WTC11 (cell line): ENCODE results near the gene FMNL1. TPM values are rescaled to one million over a fixed set of nuclear protein-coding genes. Genes with fewer than 3 reads are reported as not detected.

Experiments used
- ATAC-seq: fragments of 200-7000 bp; cut with Tn5 transposase; 2 replicates; pipeline ENCODE4 v1.10.0; 2021; ENCODE audit warnings: mild to moderate bottlenecking, moderate library complexity
- CTCF ChIA-PET: fragments of 300-600 bp; sonication (Branson Sonifier 250); formaldehyde crosslinking; loops from one replicate; lab custom pipeline; 2021; ENCODE audit warnings: antibody characterized with exemption; lab: Charles Lee
- POLR2A ChIA-PET: fragments of 350-600 bp; sonication (Branson Sonifier 250); formaldehyde crosslinking; loops from one replicate; lab custom pipeline; 2021; ENCODE audit warnings: antibody characterized with exemption; lab: Charles Lee
- DNase-seq: peaks from one replicate; pipeline ENCODE4 v3.0.0; 2021; ENCODE audit warnings: low spot score
- H3K27ac Mint-ChIP-seq: 2 replicates; pipeline ENCODE4 v1.8.0; 2021; ENCODE audit warnings: mixed read lengths
- H3K27me3 Mint-ChIP-seq: 2 replicates; pipeline ENCODE4 v1.8.0; 2021; ENCODE audit warnings: low read depth, mild to moderate bottlenecking, moderate library complexity, mixed read lengths
- H3K36me3 Mint-ChIP-seq: 2 replicates; pipeline ENCODE4 v1.8.0; 2021; ENCODE audit warnings: mixed read lengths
- H3K4me1 Mint-ChIP-seq: 2 replicates; pipeline ENCODE4 v1.8.0; 2022; ENCODE audit warnings: mixed read lengths
- H3K4me3 Mint-ChIP-seq: 2 replicates; pipeline ENCODE4 v1.8.0; 2021; ENCODE audit warnings: mild to moderate bottlenecking, moderate library complexity, mixed read lengths
- H3K9me3 Mint-ChIP-seq: 2 replicates; pipeline ENCODE4 v1.8.0; 2021; ENCODE audit warnings: mixed read lengths
- E2F5 ChIP-seq: sonication (generic); formaldehyde crosslinking; IDR thresholded peaks from 2 replicates; pipeline ENCODE4 v1.8.1; 2022; ENCODE audit warnings: mild to moderate bottlenecking, moderate library complexity, missing genetic modification reagents
- ETV6 ChIP-seq: sonication (generic); formaldehyde crosslinking; IDR thresholded peaks from 2 replicates; pipeline ENCODE4 v1.8.1; 2022; ENCODE audit warnings: mild to moderate bottlenecking, missing genetic modification reagents
- GABPB1 ChIP-seq: sonication (generic); formaldehyde crosslinking; IDR thresholded peaks from 2 replicates; pipeline ENCODE4 v1.8.1; 2023; ENCODE audit warnings: mild to moderate bottlenecking, missing genetic modification reagents
- MAX ChIP-seq: sonication (generic); formaldehyde crosslinking; IDR thresholded peaks from 2 replicates; pipeline ENCODE4 v1.8.0; 2022; ENCODE audit warnings: mild to moderate bottlenecking, missing genetic modification reagents
- MXD4 ChIP-seq: fragments of 250-450 bp; sonication (Bioruptor Pico); IDR thresholded peaks from 2 replicates; pipeline ENCODE4 v1.8.0; 2021; ENCODE audit warnings: mild to moderate bottlenecking, moderate library complexity, borderline replicate concordance
- NFATC4 ChIP-seq: fragments of 250-450 bp; sonication (Bioruptor Pico); IDR thresholded peaks from 2 replicates; pipeline ENCODE4 v1.9.0; 2021; ENCODE audit warnings: mild to moderate bottlenecking
- PRDM15 ChIP-seq: sonication (generic); formaldehyde crosslinking; IDR thresholded peaks from 2 replicates; pipeline ENCODE4 v1.8.0; 2022; ENCODE audit warnings: missing genetic modification reagents
- RORB ChIP-seq: fragments of 250-450 bp; sonication (Bioruptor Pico); IDR thresholded peaks from 2 replicates; pipeline ENCODE4 v1.9.0; 2021; ENCODE audit warnings: mild to moderate bottlenecking
- SMAD4 ChIP-seq: sonication (generic); formaldehyde crosslinking; IDR thresholded peaks from 2 replicates; pipeline ENCODE4 v1.8.0; 2022; ENCODE audit warnings: mild to moderate bottlenecking, missing genetic modification reagents
- ZNF281 ChIP-seq: sonication (generic); formaldehyde crosslinking; IDR thresholded peaks from 2 replicates; pipeline ENCODE4 v1.8.0; 2023; ENCODE audit warnings: mild to moderate bottlenecking, missing genetic modification reagents
- ZNF416 ChIP-seq: fragments of 250-450 bp; sonication (Bioruptor Pico); IDR thresholded peaks from 2 replicates; pipeline ENCODE4 v1.9.0; 2021; ENCODE audit warnings: mild to moderate bottlenecking, inconsistent platforms
- ZNF425 ChIP-seq: fragments of 250-450 bp; sonication (Bioruptor Pico); conservative IDR thresholded peaks from 2 replicates; pipeline ENCODE4 v1.9.0; 2021; ENCODE audit warnings: mild to moderate bottlenecking
- total RNA-seq: library from RNA; stranded (reverse); gene quantifications from 3 replicates; pipeline ENCODE4 v1.2.3, GENCODE V29; 2021

Gene FMNL1
- total RNA-seq, 1 experiment from 2014 or later: 5.3 TPM

- no peak overlapping the region for H3K4me3 Mint-ChIP-seq
Measured at GRCh38 chr17:45228763-45229539, 7.3 kb downstream of the FMNL1 start.

GRCh38 chr17:45229681-45230409 lies 8.2 kb downstream of the FMNL1 start:
- Mint-ChIP-seq H3K36me3 (no peaks in the 10 kb centered on the region), H3K4me1 (peaks cover 20% of the 10 kb centered on the region), H3K9me3 (no peaks in the 10 kb centered on the region), H3K27ac (no peak overlapping the region), H3K27me3 (peaks cover 22% of the 10 kb centered on the region), H3K4me3 (no peak overlapping the region)
- POLR2A ChIA-PET: interaction anchor here (1.2 kb wide), 1 partner anchor 18 kb away, joined by 4 read pairs; no protein-coding TSS in a partner anchor
- CTCF ChIA-PET: interaction anchor here (0.6 to 9.8 kb wide), 15 partner anchors 8 to 196 kb away, joined by 3 to 179 read pairs (median 11); partner anchors contain the start of genes ACBD4, FMNL1 and MAP3K14
- DNase-seq (no peak), ATAC-seq (no peak)
- TF ChIP-seq RORB (CRISPR knock-in tag) (no peak), SMAD4 (CRISPR knock-in tag) (no peak)

More at GRCh38 chr17:45228763-45229539, 7.3 kb downstream of the FMNL1 start:
- ChIA-PET POLR2A (interaction anchor here (1.2 to 1.3 kb wide), 2 partner anchors 19 to 156 kb away, joined by 3 to 4 read pairs; no protein-coding TSS in a partner anchor), CTCF (interaction anchor here (0.8 to 9.8 kb wide), 13 partner anchors 12 to 161 kb away, joined by 3 to 179 read pairs (median 6); partner anchors contain the start of genes ACBD4 and MAP3K14)
- no peaks in the 10 kb centered on the region for H3K36me3 Mint-ChIP-seq
- H3K27ac Mint-ChIP-seq: no peak overlapping the region
- TF ChIP-seq MAX (CRISPR knock-in tag) (0 out of 2 replicates have a peak, but pooled peaks have one; percentile 16), GABPB1 (CRISPR knock-in tag) (peak; percentile 90), ZNF416 (CRISPR knock-in tag) (no peak), ZNF281 (no peak)
- H3K27me3 Mint-ChIP-seq: peaks cover 26% of the 10 kb centered on the region
- ATAC-seq (peak; percentile 27), DNase-seq (peak; percentile 59)
- H3K9me3 Mint-ChIP-seq: no peaks in the 10 kb centered on the region
- H3K4me1 Mint-ChIP-seq: peaks cover 20% of the 10 kb centered on the region

GRCh38 chr17:45230410-45230786 lies 8.7 kb downstream of the FMNL1 start:
- Mint-ChIP-seq H3K4me1 (peaks cover 20% of the 10 kb centered on the region), H3K36me3 (no peaks in the 10 kb centered on the region), H3K27ac (no peak overlapping the region), H3K27me3 (peaks cover 25% of the 10 kb centered on the region), H3K9me3 (no peaks in the 10 kb centered on the region), H3K4me3 (no peak overlapping the region)
- no peak for DNase-seq
- CTCF ChIA-PET: interaction anchor here (0.6 to 9.8 kb wide), 15 partner anchors 8 to 195 kb away, joined by 3 to 179 read pairs (median 9); partner anchors contain the start of genes ACBD4, FMNL1, HEXIM1 and MAP3K14
- POLR2A ChIA-PET: no interaction called here
- no peak for ATAC-seq
- no peak for TF ChIP-seq ZNF425
- no peak for TF ChIP-seq SMAD4 (CRISPR knock-in tag)
- TF ChIP-seq GABPB1 (CRISPR knock-in tag): no peak
- TF ChIP-seq PRDM15 (CRISPR knock-in tag): no peak
- TF ChIP-seq ZNF281: no peak
- no peak for TF ChIP-seq E2F5 (CRISPR knock-in tag)
- TF ChIP-seq MXD4 (CRISPR knock-in tag): no peak
- TF ChIP-seq ZNF416 (CRISPR knock-in tag): no peak
- no peak for TF ChIP-seq NFATC4 (CRISPR knock-in tag)
- no peak for TF ChIP-seq ETV6 (CRISPR knock-in tag)
